A549 (cell line): Measurements from ENCODE around the gene WSCD1.

Experiments
- ESRRA ChIP-seq: fragments of 150-350 bp; IDR thresholded peaks from 2 replicates; pipeline ENCODE4 v1.6.1; 2014; ENCODE audit warnings: mild to moderate bottlenecking, low read length, borderline replicate concordance
- JUNB ChIP-seq: fragments of >200 bp; sonication (Bioruptor Twin); formaldehyde crosslinking; IDR thresholded peaks from 2 replicates; pipeline ENCODE4 v1.6.1; 2016
- KDM1A ChIP-seq: fragments of 200-600 bp; sonication (generic); IDR thresholded peaks from 2 replicates; pipeline ENCODE4 v1.6.1; 2016; ENCODE audit warnings: low read depth, mild to moderate bottlenecking
- KDM5A ChIP-seq: fragments of 200-600 bp; sonication (generic); IDR thresholded peaks from 2 replicates; pipeline ENCODE4 v1.6.1; 2016; ENCODE audit warnings: antibody characterized with exemption, mild to moderate bottlenecking
- MAFK ChIP-seq: fragments of 450-650 bp; IDR thresholded peaks from 2 replicates; pipeline ENCODE4 v1.6.1; 2014; ENCODE audit not compliant: partially characterized antibody
- NPAS2 ChIP-seq: fragments of 250-450 bp; sonication (Bioruptor Pico); IDR thresholded peaks from 2 replicates; pipeline ENCODE4 v1.8.0; 2022; ENCODE audit warnings: mild to moderate bottlenecking, moderate library complexity, borderline replicate concordance
- POLR2A ChIP-seq: IDR thresholded peaks from 2 replicates; pipeline ENCODE4 v1.6.1; 2012; ENCODE audit warnings: mild to moderate bottlenecking, low read length
- RAD21 ChIP-seq, 2 experiments: fragments of >200 bp in 1 of 2; sonication (Bioruptor Twin) in 1 of 2; formaldehyde crosslinking in 1 of 2; IDR thresholded peaks in 1 of 2; conservative IDR thresholded peaks in 1 of 2; 2 replicates in 1 of 2; 3 replicates in 1 of 2; pipeline ENCODE4 v1.6.1; 2012 to 2018; ENCODE audit warnings: inconsistent platforms in 1 of 2
- TF ChIP-seq, protein P1 (sequence below): fragments of >200 bp; sonication (Bioruptor Twin); formaldehyde crosslinking; IDR thresholded peaks from 3 replicates; pipeline ENCODE4 v1.5.1; 2016
- TF ChIP-seq, protein P2 (sequence below): fragments of >200 bp; sonication (Bioruptor Twin); formaldehyde crosslinking; IDR thresholded peaks from 3 replicates; pipeline ENCODE4 v1.6.1; 2016
- TF ChIP-seq, protein P3 (sequence below): fragments of 200-600 bp; sonication (generic); IDR thresholded peaks from 2 replicates; pipeline ENCODE4 v1.6.1; 2016; ENCODE audit warnings: antibody characterized with exemption, mild to moderate bottlenecking, moderate library complexity
- TF ChIP-seq, protein P4 (sequence below): IDR thresholded peaks from 2 replicates; pipeline ENCODE4 v1.6.1; 2012
- TF ChIP-seq, protein P5 (sequence below): fragments of 250-450 bp; sonication (Bioruptor Pico); IDR thresholded peaks from 2 replicates; pipeline ENCODE4 v1.5.0; 2020; ENCODE audit warnings: low read depth, mild to moderate bottlenecking, moderate library complexity

DNA sequence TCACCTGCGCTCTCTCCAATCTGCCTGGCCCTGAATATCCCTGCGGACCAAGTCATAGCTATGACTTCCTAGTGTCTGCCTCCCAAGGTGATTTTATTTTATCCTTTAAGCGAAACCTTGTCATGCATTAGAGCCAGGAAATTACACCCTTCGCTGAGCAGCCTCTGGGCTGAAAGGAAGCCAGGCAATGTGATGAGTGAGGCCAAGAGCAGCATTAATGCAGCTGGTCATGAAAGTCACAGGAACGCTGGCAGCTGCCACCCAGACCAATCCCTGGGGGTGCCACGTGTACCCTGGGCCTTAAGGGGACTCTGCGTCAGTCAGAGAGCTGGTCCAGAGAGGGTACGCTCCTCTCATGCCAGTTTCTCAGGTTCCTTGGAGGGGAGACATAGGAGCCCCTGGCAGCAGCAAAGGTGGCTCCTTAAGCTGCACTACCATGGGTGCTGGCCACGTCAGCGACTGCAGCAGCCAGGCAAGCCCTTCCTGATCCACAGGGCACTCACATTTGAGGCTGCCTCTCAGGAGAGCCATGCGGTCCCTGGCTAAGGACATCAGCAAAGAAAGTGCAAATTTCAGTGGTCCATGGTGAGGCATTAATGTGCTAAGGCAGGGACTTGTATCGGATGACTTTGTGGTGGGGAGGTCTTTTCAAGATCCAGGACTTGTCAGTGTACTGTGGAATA lies 42.7 kb upstream of the WSCD1 start:
- TF ChIP-seq, protein P1, sequence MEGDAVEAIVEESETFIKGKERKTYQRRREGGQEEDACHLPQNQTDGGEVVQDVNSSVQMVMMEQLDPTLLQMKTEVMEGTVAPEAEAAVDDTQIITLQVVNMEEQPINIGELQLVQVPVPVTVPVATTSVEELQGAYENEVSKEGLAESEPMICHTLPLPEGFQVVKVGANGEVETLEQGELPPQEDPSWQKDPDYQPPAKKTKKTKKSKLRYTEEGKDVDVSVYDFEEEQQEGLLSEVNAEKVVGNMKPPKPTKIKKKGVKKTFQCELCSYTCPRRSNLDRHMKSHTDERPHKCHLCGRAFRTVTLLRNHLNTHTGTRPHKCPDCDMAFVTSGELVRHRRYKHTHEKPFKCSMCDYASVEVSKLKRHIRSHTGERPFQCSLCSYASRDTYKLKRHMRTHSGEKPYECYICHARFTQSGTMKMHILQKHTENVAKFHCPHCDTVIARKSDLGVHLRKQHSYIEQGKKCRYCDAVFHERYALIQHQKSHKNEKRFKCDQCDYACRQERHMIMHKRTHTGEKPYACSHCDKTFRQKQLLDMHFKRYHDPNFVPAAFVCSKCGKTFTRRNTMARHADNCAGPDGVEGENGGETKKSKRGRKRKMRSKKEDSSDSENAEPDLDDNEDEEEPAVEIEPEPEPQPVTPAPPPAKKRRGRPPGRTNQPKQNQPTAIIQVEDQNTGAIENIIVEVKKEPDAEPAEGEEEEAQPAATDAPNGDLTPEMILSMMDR = no peak
- TF ChIP-seq, protein P2, sequence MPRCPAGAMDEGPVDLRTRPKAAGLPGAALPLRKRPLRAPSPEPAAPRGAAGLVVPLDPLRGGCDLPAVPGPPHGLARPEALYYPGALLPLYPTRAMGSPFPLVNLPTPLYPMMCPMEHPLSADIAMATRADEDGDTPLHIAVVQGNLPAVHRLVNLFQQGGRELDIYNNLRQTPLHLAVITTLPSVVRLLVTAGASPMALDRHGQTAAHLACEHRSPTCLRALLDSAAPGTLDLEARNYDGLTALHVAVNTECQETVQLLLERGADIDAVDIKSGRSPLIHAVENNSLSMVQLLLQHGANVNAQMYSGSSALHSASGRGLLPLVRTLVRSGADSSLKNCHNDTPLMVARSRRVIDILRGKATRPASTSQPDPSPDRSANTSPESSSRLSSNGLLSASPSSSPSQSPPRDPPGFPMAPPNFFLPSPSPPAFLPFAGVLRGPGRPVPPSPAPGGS = no peak
- no peak for TF ChIP-seq POLR2A
- TF ChIP-seq, protein P3, sequence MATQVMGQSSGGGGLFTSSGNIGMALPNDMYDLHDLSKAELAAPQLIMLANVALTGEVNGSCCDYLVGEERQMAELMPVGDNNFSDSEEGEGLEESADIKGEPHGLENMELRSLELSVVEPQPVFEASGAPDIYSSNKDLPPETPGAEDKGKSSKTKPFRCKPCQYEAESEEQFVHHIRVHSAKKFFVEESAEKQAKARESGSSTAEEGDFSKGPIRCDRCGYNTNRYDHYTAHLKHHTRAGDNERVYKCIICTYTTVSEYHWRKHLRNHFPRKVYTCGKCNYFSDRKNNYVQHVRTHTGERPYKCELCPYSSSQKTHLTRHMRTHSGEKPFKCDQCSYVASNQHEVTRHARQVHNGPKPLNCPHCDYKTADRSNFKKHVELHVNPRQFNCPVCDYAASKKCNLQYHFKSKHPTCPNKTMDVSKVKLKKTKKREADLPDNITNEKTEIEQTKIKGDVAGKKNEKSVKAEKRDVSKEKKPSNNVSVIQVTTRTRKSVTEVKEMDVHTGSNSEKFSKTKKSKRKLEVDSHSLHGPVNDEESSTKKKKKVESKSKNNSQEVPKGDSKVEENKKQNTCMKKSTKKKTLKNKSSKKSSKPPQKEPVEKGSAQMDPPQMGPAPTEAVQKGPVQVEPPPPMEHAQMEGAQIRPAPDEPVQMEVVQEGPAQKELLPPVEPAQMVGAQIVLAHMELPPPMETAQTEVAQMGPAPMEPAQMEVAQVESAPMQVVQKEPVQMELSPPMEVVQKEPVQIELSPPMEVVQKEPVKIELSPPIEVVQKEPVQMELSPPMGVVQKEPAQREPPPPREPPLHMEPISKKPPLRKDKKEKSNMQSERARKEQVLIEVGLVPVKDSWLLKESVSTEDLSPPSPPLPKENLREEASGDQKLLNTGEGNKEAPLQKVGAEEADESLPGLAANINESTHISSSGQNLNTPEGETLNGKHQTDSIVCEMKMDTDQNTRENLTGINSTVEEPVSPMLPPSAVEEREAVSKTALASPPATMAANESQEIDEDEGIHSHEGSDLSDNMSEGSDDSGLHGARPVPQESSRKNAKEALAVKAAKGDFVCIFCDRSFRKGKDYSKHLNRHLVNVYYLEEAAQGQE = no peak
- TF ChIP-seq KDM1A = no peak
- TF ChIP-seq, protein P4, sequence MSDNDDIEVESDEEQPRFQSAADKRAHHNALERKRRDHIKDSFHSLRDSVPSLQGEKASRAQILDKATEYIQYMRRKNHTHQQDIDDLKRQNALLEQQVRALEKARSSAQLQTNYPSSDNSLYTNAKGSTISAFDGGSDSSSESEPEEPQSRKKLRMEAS = no peak
- no peak for TF ChIP-seq JUNB
- TF ChIP-seq ESRRA = no peak
- TF ChIP-seq NPAS2 (CRISPR knock-in tag) = no peak
- TF ChIP-seq RAD21 (conservative IDR thresholded peaks at IDR 0.05 in 1 of 2, IDR thresholded peaks at IDR 0.05 in 1 of 2) = no peak
- TF ChIP-seq MAFK = no peak
- TF ChIP-seq KDM5A = no peak
- TF ChIP-seq, protein P5, sequence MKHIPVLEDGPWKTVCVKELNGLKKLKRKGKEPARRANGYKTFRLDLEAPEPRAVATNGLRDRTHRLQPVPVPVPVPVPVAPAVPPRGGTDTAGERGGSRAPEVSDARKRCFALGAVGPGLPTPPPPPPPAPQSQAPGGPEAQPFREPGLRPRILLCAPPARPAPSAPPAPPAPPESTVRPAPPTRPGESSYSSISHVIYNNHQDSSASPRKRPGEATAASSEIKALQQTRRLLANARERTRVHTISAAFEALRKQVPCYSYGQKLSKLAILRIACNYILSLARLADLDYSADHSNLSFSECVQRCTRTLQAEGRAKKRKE (CRISPR knock-in tag) = no peak
